AG09319 (cell line): ENCODE data around the gene CENPP.

ENCODE experiments used
- DNase-seq: peaks from one replicate; pipeline ENCODE4 v3.0.0-alpha.2; 2010; ENCODE audit warnings: low read depth; ENCODE audit errors: extremely low read depth
- CTCF ChIP-seq: IDR thresholded peaks from 2 replicates; pipeline ENCODE4 v1.5.1; 2011; ENCODE audit warnings: low read depth, mild to moderate bottlenecking, inconsistent platforms, low read length, moderate library complexity

The CENPP gene

GRCh38 chr9:92660266-92660665, 334.5 kb downstream of the CENPP start:
- no peak for TF ChIP-seq CTCF
- DNase-seq = no peak

- no peak for TF ChIP-seq CTCF
- DNase-seq = no peak
These were observed 335.4 kb downstream of the CENPP start for GRCh38 chr9:92661127-92661526.

- no peak for TF ChIP-seq CTCF
- DNase-seq = no peak
These were observed 336.0 kb downstream of the CENPP start for GRCh38 chr9:92661743-92662142.

- no peak for DNase-seq
- TF ChIP-seq CTCF = no peak
These were observed 337.4 kb downstream of the CENPP start for GRCh38 chr9:92663126-92663525.

- no peak for DNase-seq
- TF ChIP-seq CTCF = no peak
These were observed 338.2 kb downstream of the CENPP start for GRCh38 chr9:92663951-92664350.

- no peak for TF ChIP-seq CTCF
- DNase-seq = no peak
These were observed 338.8 kb downstream of the CENPP start for GRCh38 chr9:92664394-92665152.

- TF ChIP-seq CTCF = no peak
- no peak for DNase-seq
These were observed 340.1 kb downstream of the CENPP start for GRCh38 chr9:92665836-92666235.
